GM12864 (cell line): ENCODE data around the gene PLEKHH1.
A peak's percentile ranks its signal among the peaks of the same experiment; 100 is the strongest.

Experiments used
- DNase-seq: peaks from one replicate; pipeline ENCODE4 v3.0.0-alpha.2; 2011; ENCODE audit warnings: low read depth
- H3K4me3 ChIP-seq: 2 replicates; pipeline ENCODE4 v1.5.1; 2011; ENCODE audit warnings: mild to moderate bottlenecking, low read depth, low read length, control low read depth
- TF ChIP-seq, protein P1 (sequence below): IDR thresholded peaks from 2 replicates; pipeline ENCODE4 v1.5.1; 2011; ENCODE audit warnings: low read depth, mild to moderate bottlenecking, moderate library complexity, low read length, control low read depth, inconsistent platforms; ENCODE audit errors: missing control alignments

The PLEKHH1 gene

DNA sequence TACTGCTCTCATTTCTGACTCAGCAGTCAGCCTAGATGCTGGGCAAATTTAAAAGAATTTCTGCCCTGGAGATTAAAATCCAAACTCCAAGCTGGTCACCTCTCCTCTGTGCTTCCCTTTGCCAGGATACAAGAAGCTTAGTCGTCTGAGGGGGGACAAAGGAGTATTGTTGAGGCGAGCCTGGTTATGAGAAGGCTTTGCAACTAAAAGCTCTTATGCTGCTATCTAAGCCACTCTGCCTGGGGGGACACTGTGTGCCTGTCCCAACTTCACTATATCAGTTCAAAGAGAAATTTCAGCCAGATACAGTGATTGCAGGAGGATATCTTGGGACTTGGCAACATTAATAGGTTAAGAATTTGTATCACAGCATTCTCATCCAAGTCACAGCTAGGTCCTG is 10.8 kb upstream of the PLEKHH1 start:
- H3K4me3 ChIP-seq: no peak overlapping the region
- no peak for DNase-seq
- TF ChIP-seq, protein P1, sequence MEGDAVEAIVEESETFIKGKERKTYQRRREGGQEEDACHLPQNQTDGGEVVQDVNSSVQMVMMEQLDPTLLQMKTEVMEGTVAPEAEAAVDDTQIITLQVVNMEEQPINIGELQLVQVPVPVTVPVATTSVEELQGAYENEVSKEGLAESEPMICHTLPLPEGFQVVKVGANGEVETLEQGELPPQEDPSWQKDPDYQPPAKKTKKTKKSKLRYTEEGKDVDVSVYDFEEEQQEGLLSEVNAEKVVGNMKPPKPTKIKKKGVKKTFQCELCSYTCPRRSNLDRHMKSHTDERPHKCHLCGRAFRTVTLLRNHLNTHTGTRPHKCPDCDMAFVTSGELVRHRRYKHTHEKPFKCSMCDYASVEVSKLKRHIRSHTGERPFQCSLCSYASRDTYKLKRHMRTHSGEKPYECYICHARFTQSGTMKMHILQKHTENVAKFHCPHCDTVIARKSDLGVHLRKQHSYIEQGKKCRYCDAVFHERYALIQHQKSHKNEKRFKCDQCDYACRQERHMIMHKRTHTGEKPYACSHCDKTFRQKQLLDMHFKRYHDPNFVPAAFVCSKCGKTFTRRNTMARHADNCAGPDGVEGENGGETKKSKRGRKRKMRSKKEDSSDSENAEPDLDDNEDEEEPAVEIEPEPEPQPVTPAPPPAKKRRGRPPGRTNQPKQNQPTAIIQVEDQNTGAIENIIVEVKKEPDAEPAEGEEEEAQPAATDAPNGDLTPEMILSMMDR: no peak

DNA sequence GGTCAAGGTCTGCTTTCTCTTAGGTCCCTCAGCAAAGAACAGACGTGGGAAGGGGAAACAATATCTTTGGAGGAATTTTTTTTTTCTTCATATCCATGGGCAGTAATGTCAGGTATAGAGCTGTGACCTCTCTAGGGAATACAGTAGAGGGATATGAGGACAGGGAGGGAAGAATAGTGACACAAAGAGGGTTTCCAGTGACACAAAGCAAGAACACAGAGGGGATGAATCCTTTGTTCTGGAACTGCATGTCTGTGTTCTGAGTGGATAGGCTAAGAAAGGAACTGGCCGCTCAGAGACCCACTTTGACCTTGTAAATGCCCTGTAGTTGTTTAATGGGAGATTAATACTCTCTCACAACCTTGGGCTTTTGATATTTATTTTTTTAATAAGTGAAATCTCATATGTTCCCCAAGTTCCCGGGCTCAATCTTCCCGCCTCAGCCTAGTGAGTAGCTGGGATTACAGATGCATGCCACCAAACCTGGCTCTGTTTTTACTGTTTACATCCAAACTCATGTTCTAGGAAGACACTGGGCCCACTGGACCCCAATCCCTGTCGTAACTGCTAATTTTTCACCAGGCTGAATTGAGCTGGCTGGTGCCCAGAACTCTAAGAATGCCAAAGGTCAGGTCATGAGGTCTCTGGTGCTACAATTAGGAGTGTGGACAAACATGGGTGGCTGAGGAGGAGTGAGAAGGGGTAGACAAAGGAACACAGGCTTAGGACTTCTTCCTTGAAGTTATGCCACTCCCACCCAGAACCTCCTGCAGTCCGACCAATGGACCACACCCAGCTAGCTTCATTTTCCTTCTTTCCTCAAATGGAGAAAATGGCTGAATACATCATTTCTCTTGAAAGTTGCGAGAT is 9.1 kb upstream of the PLEKHH1 start:
- H3K4me3 ChIP-seq: no peak overlapping the region
- no peak for DNase-seq
- TF ChIP-seq, protein P1: no peak

DNA sequence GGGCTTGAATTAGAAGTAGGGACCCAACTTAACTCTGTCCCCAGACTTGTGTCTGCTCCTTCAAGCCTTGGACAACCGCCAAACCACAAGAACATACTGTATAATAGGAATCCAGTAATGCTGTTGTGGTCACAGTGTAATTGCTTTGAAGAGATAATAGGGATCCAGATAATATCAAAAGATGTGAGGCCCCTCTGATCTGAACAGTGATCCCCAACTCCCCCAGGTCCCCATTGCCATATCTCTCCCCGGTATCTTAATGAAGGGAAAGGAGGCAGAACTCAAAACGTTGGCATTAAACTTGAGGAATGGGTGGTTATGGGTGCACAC is 8.5 kb upstream of the PLEKHH1 start:
- H3K4me3 ChIP-seq: no peak overlapping the region
- TF ChIP-seq, protein P1: no peak
- no peak for DNase-seq

DNA sequence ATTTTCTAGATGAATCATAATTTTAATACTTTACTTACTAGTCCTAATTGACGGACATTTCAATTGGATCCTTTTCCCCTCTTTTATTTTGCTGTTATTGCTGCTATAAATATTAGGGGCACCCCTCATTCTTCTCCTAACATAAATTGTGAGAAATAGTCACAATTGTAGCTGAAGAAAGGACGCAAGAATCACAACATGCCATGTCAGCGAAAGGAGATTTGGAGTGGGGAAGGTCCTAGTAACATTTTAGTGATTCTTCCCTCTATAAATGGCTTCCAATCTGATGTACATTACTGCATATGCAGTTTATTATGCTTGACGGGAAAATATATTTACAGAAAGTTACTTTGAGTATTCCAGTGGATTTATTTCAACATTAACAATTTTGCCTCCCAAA is 7.7 kb upstream of the PLEKHH1 start:
- H3K4me3 ChIP-seq: no peak overlapping the region
- TF ChIP-seq, protein P1: no peak
- DNase-seq: no peak

DNA sequence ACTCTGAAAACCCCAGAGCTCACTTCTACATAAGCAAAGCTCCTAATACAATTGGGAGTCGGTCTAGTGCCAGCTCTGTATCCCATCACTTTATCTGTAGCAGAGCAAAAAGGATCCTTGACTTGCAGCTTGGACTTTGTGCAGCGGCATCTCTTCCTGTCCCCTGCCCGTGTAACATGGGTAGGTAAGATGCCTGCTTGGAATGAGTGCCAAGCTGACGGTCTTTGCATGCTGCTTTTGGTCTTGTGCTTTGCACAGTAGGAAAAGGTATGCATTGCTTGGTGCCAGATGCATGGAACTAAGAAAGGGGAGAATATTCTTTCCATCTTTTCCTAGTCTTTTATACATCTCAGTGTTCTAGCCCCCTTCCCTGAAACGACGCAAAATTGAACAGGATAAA is 6.9 kb upstream of the PLEKHH1 start:
- DNase-seq: no peak
- TF ChIP-seq, protein P1: no peak
- H3K4me3 ChIP-seq: no peak overlapping the region

DNA sequence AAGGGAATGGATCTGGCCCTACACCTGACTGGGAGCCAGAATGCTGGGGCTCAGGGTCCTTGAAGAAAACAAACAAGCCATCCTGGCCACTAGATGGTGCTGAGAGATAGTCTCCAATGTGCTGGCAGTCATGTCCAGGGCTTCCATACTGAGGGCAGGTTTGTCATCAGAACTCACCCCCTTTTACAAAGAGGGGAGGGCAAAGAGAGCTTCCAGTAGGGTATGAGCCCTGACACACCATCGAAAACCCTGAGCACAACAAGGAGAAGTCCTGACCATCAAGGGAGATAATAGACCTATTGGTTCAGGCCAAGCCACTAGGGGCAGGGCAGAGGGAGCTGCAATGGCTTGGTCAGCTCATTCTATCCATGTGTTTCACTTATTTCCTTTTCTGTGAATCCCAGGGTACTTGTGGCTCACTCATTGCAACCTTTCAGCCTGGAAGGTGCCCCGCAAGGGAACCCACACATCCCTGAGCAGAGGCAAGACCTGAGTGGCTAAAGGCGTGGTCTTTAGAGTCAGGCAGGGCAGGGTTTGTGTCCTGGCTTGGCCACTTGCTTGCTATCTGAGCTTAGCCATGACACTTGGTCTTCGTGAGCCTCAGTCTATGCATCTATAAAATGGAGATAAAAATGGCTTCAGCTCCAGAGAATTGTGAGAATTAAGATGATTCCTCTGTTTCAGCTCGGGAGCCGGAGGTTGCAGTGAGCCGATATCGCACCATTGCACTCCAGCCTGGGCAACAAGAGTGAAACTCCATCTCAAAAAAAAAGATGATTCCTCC is 6.2 kb upstream of the PLEKHH1 start:
- H3K4me3 ChIP-seq: no peak overlapping the region
- DNase-seq: no peak
- TF ChIP-seq, protein P1: peak; percentile 74
